Hematopoietic multipotent progenitor cell treated with erythropoietin and hydrocortisone succinate and interleukin-3 and kit ligand, for 4 days (in vitro differentiated cells): ENCODE results near the gene PM20D1.
"Not testable (repeated sequence)": the region's sequence is repeated elsewhere in the genome, so short reads cannot be mapped to it uniquely, and the experiment has no call there.

Experiments used
- DNase-seq: peaks from one replicate; pipeline ENCODE4 v3.0.0-alpha.2; 2015

PM20D1 gene

GRCh38 chr1:205840146-205840923 lies 9.6 kb downstream of the PM20D1 start:
- peak; percentile 67 for DNase-seq

- DNase-seq = no peak
Measured at GRCh38 chr1:205837382-205837970, 12.5 kb downstream of the PM20D1 start.

GRCh38 chr1:205834751-205835150 lies 15.2 kb downstream of the PM20D1 start:
- no peak for DNase-seq

GRCh38 chr1:205832326-205832751 lies 17.6 kb downstream of the PM20D1 start:
- DNase-seq = no peak

GRCh38 chr1:205827623-205828022 lies 22.3 kb downstream of the PM20D1 start:
- DNase-seq = no peak

GRCh38 chr1:205826995-205827394 lies 22.9 kb downstream of the PM20D1 start:
- no peak for DNase-seq

GRCh38 chr1:205826016-205826806 lies 23.7 kb downstream of the PM20D1 start:
- DNase-seq = no peak

GRCh38 chr1:205824180-205824579 lies 25.8 kb downstream of the PM20D1 start:
- no peak for DNase-seq

- DNase-seq = not testable (repeated sequence)
Measured at GRCh38 chr1:205823260-205823659, 26.7 kb downstream of the PM20D1 start.

GRCh38 chr1:205822397-205822796 lies 27.5 kb downstream of the PM20D1 start:
- no peak for DNase-seq

- DNase-seq = no peak
Measured at GRCh38 chr1:205817988-205818387, 31.9 kb downstream of the PM20D1 start.

- DNase-seq = no peak
Measured at GRCh38 chr1:205817364-205817763, 32.6 kb downstream of the PM20D1 start.

GRCh38 chr1:205813755-205814058 lies 36.2 kb downstream of the PM20D1 start:
- DNase-seq = no peak

- peak; percentile 95 for DNase-seq
Measured at GRCh38 chr1:205812878-205813754, 36.8 kb downstream of the PM20D1 start, which contains the start of gene SLC41A1. Gene SLC41A1, minus strand, starts transcription at chr1:205813198. Its CDS starts 2,757 bp downstream, at chr1:205810441.

GRCh38 chr1:205812271-205812877 lies 37.6 kb downstream of the PM20D1 start:
- DNase-seq = peak; percentile 38

- DNase-seq = peak; percentile 82
Measured at GRCh38 chr1:205811660-205812059, 38.3 kb downstream of the PM20D1 start.

GRCh38 chr1:205810448-205811157 lies 39.3 kb downstream of the PM20D1 start:
- DNase-seq = peak; percentile 72

- no peak for DNase-seq
Measured at GRCh38 chr1:205809942-205810345, 40.0 kb downstream of the PM20D1 start.

- DNase-seq = no peak
Measured at GRCh38 chr1:205809469-205809868, 40.5 kb downstream of the PM20D1 start.

GRCh38 chr1:205805082-205805711 lies 44.7 kb downstream of the PM20D1 start:
- peak; percentile 34 for DNase-seq

- no peak for DNase-seq
Measured at GRCh38 chr1:205804605-205805004, 45.3 kb downstream of the PM20D1 start.
